A673 (cell line): Measurements from ENCODE around the gene PARD3. TPM values are rescaled to one million over a fixed set of nuclear protein-coding genes. Genes with fewer than 3 reads are reported as not detected.

ENCODE experiments used
- BruUV-seq: library from RNA; stranded (reverse); fragments of 400-500 nt; replicated peaks from 2 replicates; lab custom pipeline; 2021; lab: Mats Ljungman, UMichigan
- CTCF ChIA-PET: fragments of 300-600 bp; sonication (Branson Sonifier 250); formaldehyde crosslinking; loops from one replicate; lab custom pipeline; 2022; ENCODE audit warnings: antibody characterized with exemption; lab: Charles Lee
- POLR2A ChIA-PET: fragments of 300-600 bp; sonication (Branson Sonifier 250); formaldehyde crosslinking; loops from one replicate; lab custom pipeline; 2022; ENCODE audit warnings: antibody characterized with exemption; ENCODE audit not compliant: low non-redundant PET; lab: Charles Lee
- DNase-seq: peaks from one replicate; pipeline ENCODE4 v3.0.0-alpha.2; 2015; ENCODE audit warnings: low spot score
- H3K27ac ChIP-seq: fragments of 200-600 bp; sonication (generic); 2 replicates; pipeline ENCODE4 v1.5.1; 2016; ENCODE audit warnings: mixed run types, low read depth, mild to moderate bottlenecking, mixed read lengths, antibody characterized with exemption, low read length; ENCODE audit not compliant: poor library complexity, severe bottlenecking
- H3K27me3 ChIP-seq: fragments of 200-600 bp; sonication (generic); replicated peaks from 2 replicates; pipeline ENCODE4 v1.6.1; 2017; ENCODE audit warnings: mixed run types, low read depth, mild to moderate bottlenecking, mixed read lengths, antibody characterized with exemption, low read length; ENCODE audit not compliant: insufficient read depth, poor library complexity
- H3K36me3 ChIP-seq: fragments of 200-600 bp; sonication (generic); 2 replicates; pipeline ENCODE4 v1.6.1; 2016; ENCODE audit warnings: mixed run types, mild to moderate bottlenecking, mixed read lengths, antibody characterized with exemption, low read length; ENCODE audit not compliant: insufficient read depth, poor library complexity, severe bottlenecking
- H3K4me1 ChIP-seq: fragments of 200-600 bp; sonication (generic); 2 replicates; pipeline ENCODE4 v1.6.1; 2017; ENCODE audit warnings: mixed run types, mild to moderate bottlenecking, mixed read lengths, antibody characterized with exemption, low read length; ENCODE audit not compliant: insufficient read depth, poor library complexity, severe bottlenecking
- H3K4me3 ChIP-seq: fragments of 200-600 bp; sonication (generic); 2 replicates; pipeline ENCODE4 v1.5.1; 2016; ENCODE audit warnings: low read depth, mixed run types, mild to moderate bottlenecking, mixed read lengths, low read length; ENCODE audit not compliant: poor library complexity, severe bottlenecking
- H3K9me3 ChIP-seq: fragments of 200-600 bp; sonication (generic); 2 replicates; pipeline ENCODE4 v1.6.1; 2016; ENCODE audit warnings: mixed run types, low read depth, mild to moderate bottlenecking, mixed read lengths, antibody characterized with exemption, low read length; ENCODE audit not compliant: poor library complexity, severe bottlenecking
- CTCF ChIP-seq: fragments of 300-800, 200-600 bp; sonication (generic); conservative IDR thresholded peaks from 2 replicates; pipeline ENCODE4 v1.5.1; 2017; ENCODE audit warnings: low read depth, mild to moderate bottlenecking, antibody characterized with exemption, low read length, moderate library complexity, mixed read lengths
- EZH2 ChIP-seq: fragments of 200-600 bp; sonication (generic); IDR thresholded peaks from 2 replicates; pipeline ENCODE4 v1.6.1; 2017; ENCODE audit warnings: borderline replicate concordance, low read depth, mild to moderate bottlenecking, mixed read lengths, antibody characterized with exemption, low read length; ENCODE audit not compliant: poor library complexity, severe bottlenecking
- intact Hi-C: fragments of 100-400 bp; cut with micrococcal nuclease; formaldehyde crosslinking; loops from one replicate; pipeline ENCODE4 v1.10.0; 2022; ENCODE audit not compliant: unreplicated experiment
- total RNA-seq: library from RNA; stranded (reverse); gene quantifications from 2 replicates; pipeline ENCODE4 v1.2.3, GENCODE V29; 2021

The PARD3 gene
- total RNA-seq, 1 experiment from 2014 or later, result 28.0 TPM

GRCh38 chr10:34687434-34688210 lies 127.5 kb downstream of the PARD3 start:
- no peak for DNase-seq
- POLR2A ChIA-PET, result no interaction called here

GRCh38 chr10:34682580-34682979 lies 132.5 kb downstream of the PARD3 start:
- no peak for DNase-seq
- no TSS peak for BruUV-seq
- ChIA-PET CTCF (no interaction called here), POLR2A (no interaction called here)
- Histone ChIP-seq H3K27ac (no peak overlapping the region), H3K36me3 (no peaks in the 10 kb centered on the region), H3K9me3 (no peaks in the 10 kb centered on the region), H3K4me1 (no peaks in the 10 kb centered on the region), H3K4me3 (no peak overlapping the region), H3K27me3 (no peaks in the 10 kb centered on the region)
- intact Hi-C loops, result no loop called here
- TF ChIP-seq EZH2 (no peak), CTCF (no peak)

More at GRCh38 chr10:34687434-34688210, 127.5 kb downstream of the PARD3 start:
- peaks cover 12% of the 10 kb centered on the region for H3K4me1 ChIP-seq
- H3K36me3 ChIP-seq, result no peaks in the 10 kb centered on the region
- no peak overlapping the region for H3K27ac ChIP-seq
- CTCF ChIA-PET, result interaction anchor here (0.7 kb wide), 1 partner anchor 1360 kb away, joined by 16 read pairs; no protein-coding TSS in a partner anchor
- H3K27me3 ChIP-seq, result no peaks in the 10 kb centered on the region
- no TSS peak for BruUV-seq
- intact Hi-C loops, result no loop called here
- no peak overlapping the region for H3K4me3 ChIP-seq
- no peak for TF ChIP-seq CTCF
- TF ChIP-seq EZH2, result no peak
- no peaks in the 10 kb centered on the region for H3K9me3 ChIP-seq

GRCh38 chr10:34681933-34682332 lies 133.2 kb downstream of the PARD3 start:
- Histone ChIP-seq H3K27me3 (no peaks in the 10 kb centered on the region), H3K27ac (no peak overlapping the region), H3K4me1 (no peaks in the 10 kb centered on the region), H3K9me3 (no peaks in the 10 kb centered on the region), H3K4me3 (no peak overlapping the region), H3K36me3 (no peaks in the 10 kb centered on the region)
- TF ChIP-seq EZH2, result no peak
- no peak for TF ChIP-seq CTCF
- POLR2A ChIA-PET, result no interaction called here
- DNase-seq, result no peak
- CTCF ChIA-PET, result no interaction called here
- no TSS peak for BruUV-seq
- intact Hi-C loops, result no loop called here
